Lower leg skin (tissue), 3 donors: ENCODE results near the gene PUS1.

ENCODE experiments used
- POLR2A ChIP-seq, 2 donors: fragments of 450-650 bp; IDR thresholded peaks; one replicate each; pipeline ENCODE4 v1.6.1; 2016 to 2017; ENCODE audit warnings: antibody characterized with exemption in 2 of 2, mild to moderate bottlenecking in 1 of 2, moderate library complexity in 1 of 2
- TF ChIP-seq, protein P1 (sequence below), 3 donors: fragments of 450-650 bp; IDR thresholded peaks; one replicate each; pipeline ENCODE4 v1.5.1; 2016; ENCODE audit warnings: antibody characterized with exemption in 3 of 3, mild to moderate bottlenecking in 3 of 3, moderate library complexity in 2 of 3

DNA sequence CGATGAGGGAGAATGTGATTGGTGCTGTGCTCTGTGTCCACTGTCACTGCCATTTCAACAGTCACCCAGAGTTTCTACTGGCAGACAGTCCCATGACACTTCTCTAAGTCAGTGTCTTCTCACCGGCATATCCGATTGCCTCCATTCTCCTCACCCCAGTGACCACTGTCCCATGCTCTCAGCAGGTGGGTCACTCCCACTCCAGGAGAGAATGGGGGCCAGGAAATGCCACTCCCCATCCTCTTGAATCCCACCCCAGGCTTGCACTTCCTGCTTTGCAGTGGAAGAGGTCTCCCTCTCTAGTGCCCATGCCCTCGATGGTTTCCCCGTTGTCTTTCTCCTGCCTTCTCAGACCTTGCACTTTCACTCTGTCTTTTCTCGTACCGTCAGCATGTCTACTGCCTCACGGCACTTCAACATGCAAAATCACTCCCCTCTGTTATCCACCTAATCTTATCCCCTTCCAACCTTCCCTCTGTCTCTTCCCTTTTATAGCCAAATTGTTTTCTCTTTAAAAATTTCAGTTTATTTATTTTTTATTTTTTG is 18.5 kb downstream of the PUS1 start:
- TF ChIP-seq, protein P1, sequence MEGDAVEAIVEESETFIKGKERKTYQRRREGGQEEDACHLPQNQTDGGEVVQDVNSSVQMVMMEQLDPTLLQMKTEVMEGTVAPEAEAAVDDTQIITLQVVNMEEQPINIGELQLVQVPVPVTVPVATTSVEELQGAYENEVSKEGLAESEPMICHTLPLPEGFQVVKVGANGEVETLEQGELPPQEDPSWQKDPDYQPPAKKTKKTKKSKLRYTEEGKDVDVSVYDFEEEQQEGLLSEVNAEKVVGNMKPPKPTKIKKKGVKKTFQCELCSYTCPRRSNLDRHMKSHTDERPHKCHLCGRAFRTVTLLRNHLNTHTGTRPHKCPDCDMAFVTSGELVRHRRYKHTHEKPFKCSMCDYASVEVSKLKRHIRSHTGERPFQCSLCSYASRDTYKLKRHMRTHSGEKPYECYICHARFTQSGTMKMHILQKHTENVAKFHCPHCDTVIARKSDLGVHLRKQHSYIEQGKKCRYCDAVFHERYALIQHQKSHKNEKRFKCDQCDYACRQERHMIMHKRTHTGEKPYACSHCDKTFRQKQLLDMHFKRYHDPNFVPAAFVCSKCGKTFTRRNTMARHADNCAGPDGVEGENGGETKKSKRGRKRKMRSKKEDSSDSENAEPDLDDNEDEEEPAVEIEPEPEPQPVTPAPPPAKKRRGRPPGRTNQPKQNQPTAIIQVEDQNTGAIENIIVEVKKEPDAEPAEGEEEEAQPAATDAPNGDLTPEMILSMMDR (IDR thresholded peaks at IDR 0.05), result no peak
- no peak for TF ChIP-seq POLR2A (IDR thresholded peaks at IDR 0.05)
